ENCODE data around the gene LSR. TPM values are rescaled to one million over a fixed set of nuclear protein-coding genes. Genes with fewer than 3 reads are reported as not detected.
"Not testable (repeated sequence)": the region's sequence is repeated elsewhere in the genome, so short reads cannot be mapped to it uniquely, and the experiment has no call there.

Gene LSR
- total RNA-seq, 1 donor from 2014 or later: 0.83 TPM

DNA sequence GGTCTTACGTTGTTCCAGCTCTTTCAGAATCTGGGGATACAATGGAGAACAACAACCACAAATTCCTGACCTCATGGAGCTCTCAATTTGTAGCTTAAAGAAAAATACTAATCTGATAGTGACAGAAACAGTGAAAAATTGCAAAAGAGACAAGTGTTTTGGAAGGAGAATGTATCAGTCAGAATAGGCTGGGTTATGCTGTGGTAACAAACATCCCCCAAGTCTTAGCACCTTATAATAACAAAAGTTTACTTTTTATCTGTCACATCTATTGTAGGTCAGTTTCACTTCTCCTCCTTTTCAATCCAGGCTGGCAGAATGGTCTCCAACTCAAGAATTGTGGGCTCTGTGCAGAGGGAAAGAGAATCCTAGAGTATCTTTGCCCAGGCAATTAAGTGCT, 29.8 kb upstream of the LSR start:
- H3K4me1 Mint-ChIP-seq (ENCODE audit: unreplicated experiment): peaks cover 3% of the 10 kb centered on the region
- H3K27me3 Mint-ChIP-seq (ENCODE audit: unreplicated experiment): peaks cover 3% of the 10 kb centered on the region
- H3K27ac Mint-ChIP-seq (ENCODE audit: unreplicated experiment): no peak overlapping the region
- no peak for TF ChIP-seq CTCF (IDR thresholded peaks at IDR 0.05)
- H3K4me3 Mint-ChIP-seq (ENCODE audit: unreplicated experiment): no peak overlapping the region
- H3K9me3 Mint-ChIP-seq (ENCODE audit: unreplicated experiment): peaks cover 3% of the 10 kb centered on the region
- H3K36me3 Mint-ChIP-seq (ENCODE audit: unreplicated experiment): no peaks in the 10 kb centered on the region
- no peak for DNase-seq (ENCODE audit: extremely low spot score, unreplicated experiment)

DNA sequence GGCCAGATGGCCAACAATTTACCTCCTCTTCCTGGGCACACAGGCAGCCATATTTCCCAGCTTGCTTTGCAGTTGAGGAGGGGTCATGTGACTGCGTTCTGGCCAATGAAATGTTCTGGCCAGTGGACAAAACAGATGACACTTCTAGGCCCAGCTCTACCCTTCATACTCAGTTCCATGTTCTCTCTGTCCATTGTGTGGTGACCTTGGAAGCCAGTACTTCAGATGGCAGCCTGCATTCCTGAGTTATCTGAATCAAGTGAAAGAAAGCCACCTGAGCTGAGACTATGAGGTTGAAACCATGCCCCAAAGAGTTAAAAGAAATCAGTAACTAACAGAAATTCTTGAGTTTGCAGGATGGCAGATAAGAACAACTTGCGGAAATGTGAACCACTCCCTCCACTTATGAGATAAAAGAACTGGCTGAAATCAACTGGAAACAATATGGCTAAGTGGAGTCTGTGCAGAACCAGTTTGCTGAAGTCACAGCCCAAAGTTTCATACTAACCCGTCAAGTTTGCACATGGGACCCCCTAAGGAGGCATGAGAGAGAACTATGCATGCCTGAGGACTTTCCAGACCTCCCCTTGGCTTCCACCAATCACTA, 28.4 kb upstream of the LSR start:
- peaks cover 4% of the 10 kb centered on the region for H3K4me1 Mint-ChIP-seq (ENCODE audit: unreplicated experiment)
- no peak for TF ChIP-seq CTCF (IDR thresholded peaks at IDR 0.05)
- peaks cover 3% of the 10 kb centered on the region for H3K9me3 Mint-ChIP-seq (ENCODE audit: unreplicated experiment)
- no peak for DNase-seq (ENCODE audit: extremely low spot score, unreplicated experiment)
- no peaks in the 10 kb centered on the region for H3K36me3 Mint-ChIP-seq (ENCODE audit: unreplicated experiment)
- peaks cover under 1% of the 10 kb centered on the region for H3K27me3 Mint-ChIP-seq (ENCODE audit: unreplicated experiment)
- no peak overlapping the region for H3K4me3 Mint-ChIP-seq (ENCODE audit: unreplicated experiment)
- no peak overlapping the region for H3K27ac Mint-ChIP-seq (ENCODE audit: unreplicated experiment)

GRCh38 chr19:35220973-35221590, 27.7 kb upstream of the LSR start:
- H3K27me3 Mint-ChIP-seq (ENCODE audit: unreplicated experiment); H3K4me3 Mint-ChIP-seq (ENCODE audit: unreplicated experiment); H3K4me1 Mint-ChIP-seq (ENCODE audit: unreplicated experiment); H3K36me3 Mint-ChIP-seq (ENCODE audit: unreplicated experiment); H3K9me3 Mint-ChIP-seq (ENCODE audit: unreplicated experiment); DNase-seq (ENCODE audit: extremely low spot score, unreplicated experiment); H3K27ac Mint-ChIP-seq (ENCODE audit: unreplicated experiment): not testable (repeated sequence)

DNA sequence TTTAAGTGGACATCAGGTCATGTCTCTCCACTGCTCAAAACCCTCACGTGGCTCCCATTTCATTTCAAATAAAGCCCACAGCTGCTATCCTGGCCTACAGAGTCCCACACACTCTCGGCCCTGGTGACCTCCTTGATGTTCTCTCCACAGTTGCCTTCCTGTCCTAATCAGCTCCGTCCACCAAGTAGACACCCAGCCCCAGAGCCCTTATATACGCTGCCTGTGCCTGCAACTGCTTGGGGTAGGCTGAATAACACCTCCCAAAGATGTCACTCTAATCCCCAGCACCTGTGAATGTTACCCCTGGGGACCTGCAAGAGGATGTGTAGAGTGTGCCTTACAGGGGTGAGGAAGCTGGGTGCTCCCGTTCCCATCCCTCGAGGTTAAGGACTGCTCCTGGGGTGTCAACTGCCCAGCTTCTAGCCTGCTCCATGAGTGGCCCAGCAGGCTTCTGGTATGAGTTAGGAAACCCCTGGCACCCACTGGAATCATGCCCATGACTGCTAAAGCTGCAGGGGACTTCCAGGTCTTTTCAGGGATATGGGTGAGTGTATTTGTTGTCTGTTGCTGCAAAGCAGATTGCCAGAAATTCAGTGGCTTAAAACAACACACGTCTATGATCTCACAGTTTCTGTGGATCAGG, 26.3 kb upstream of the LSR start:
- no peak for TF ChIP-seq CTCF (IDR thresholded peaks at IDR 0.05)
- H3K4me3 Mint-ChIP-seq (ENCODE audit: unreplicated experiment): no peak overlapping the region
- H3K9me3 Mint-ChIP-seq (ENCODE audit: unreplicated experiment): no peaks in the 10 kb centered on the region
- peaks cover 4% of the 10 kb centered on the region for H3K4me1 Mint-ChIP-seq (ENCODE audit: unreplicated experiment)
- no peaks in the 10 kb centered on the region for H3K36me3 Mint-ChIP-seq (ENCODE audit: unreplicated experiment)
- H3K27me3 Mint-ChIP-seq (ENCODE audit: unreplicated experiment): peaks cover 7% of the 10 kb centered on the region
- no peak overlapping the region for H3K27ac Mint-ChIP-seq (ENCODE audit: unreplicated experiment)
- no peak for DNase-seq (ENCODE audit: extremely low spot score, unreplicated experiment)

DNA sequence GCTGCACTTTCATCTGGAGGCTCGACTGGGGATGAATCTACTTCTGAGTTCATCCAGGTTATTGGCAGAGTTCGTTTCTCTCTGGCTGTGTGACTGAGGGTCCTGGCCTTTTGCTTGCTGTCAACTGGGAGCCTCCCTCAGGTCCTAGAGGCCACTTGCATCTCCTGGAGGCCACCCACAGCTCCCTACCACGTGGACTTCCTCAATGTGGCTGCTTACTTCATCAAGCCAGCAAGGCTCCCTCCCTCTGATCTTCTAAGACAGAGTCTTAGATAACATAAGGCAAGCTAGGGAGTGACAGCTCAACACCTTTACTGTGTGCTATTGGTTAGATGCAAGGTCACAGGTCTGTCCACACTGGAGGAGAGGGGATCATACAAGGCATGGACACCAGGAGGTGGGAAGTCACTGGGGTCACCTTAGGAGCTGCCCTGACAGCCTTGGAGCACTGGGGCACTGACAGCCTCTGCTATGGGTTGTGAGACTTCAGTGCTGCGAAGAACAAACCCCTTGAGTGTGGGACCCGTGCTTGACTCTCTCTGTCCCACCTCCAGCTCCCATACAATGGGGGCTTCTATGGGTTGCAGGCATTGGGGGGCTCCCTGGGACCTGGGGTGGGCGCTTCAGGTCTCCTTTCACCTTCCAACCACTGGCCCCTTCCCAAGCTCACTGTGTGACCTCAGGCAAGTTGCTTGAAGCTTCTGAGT, 25.6 kb upstream of the LSR start:
- Mint-ChIP-seq H3K4me3 (ENCODE audit: unreplicated experiment) (no peak overlapping the region), H3K9me3 (ENCODE audit: unreplicated experiment) (no peaks in the 10 kb centered on the region), H3K27me3 (ENCODE audit: unreplicated experiment) (peaks cover 7% of the 10 kb centered on the region), H3K36me3 (ENCODE audit: unreplicated experiment) (no peaks in the 10 kb centered on the region), H3K4me1 (ENCODE audit: unreplicated experiment) (peaks cover 4% of the 10 kb centered on the region), H3K27ac (ENCODE audit: unreplicated experiment) (no peak overlapping the region)
- no peak for TF ChIP-seq CTCF (IDR thresholded peaks at IDR 0.05)
- DNase-seq (ENCODE audit: extremely low spot score, unreplicated experiment): no peak
